HepG2 (cell line): Measurements from ENCODE around the gene MTREX. TPM values are rescaled to one million over a fixed set of nuclear protein-coding genes. Genes with fewer than 3 reads are reported as not detected.

ENCODE experiments used
- ATAC-seq: fragments of 200-7000 bp; cut with Tn5 transposase; 3 replicates; pipeline ENCODE4 v1.9.1; 2020; ENCODE audit warnings: mild to moderate bottlenecking, moderate library complexity
- BruUV-seq: library from RNA; stranded (reverse); fragments of 400-500 nt; replicated peaks from 2 replicates; lab custom pipeline; 2021; lab: Mats Ljungman, UMichigan
- CTCF ChIA-PET: fragments of 300-600 bp; formaldehyde crosslinking; extraction: SDS; loops from one replicate; lab custom pipeline; 2021; ENCODE audit warnings: low total read pairs, inconsistent platforms, low intra/inter-chr PET ratio; lab: Yijun Ruan, JAX
- POLR2A ChIA-PET: fragments of 350-600 bp; sonication (Branson Sonifier 250); formaldehyde crosslinking; loops from one replicate; lab custom pipeline; 2020; ENCODE audit warnings: antibody characterized with exemption, inconsistent platforms; lab: Yijun Ruan, JAX
- DNase-seq: peaks from one replicate; pipeline ENCODE4 v3.0.0-alpha.2; 2015; ENCODE audit warnings: low spot score
- FAIRE-seq: peaks from 3 replicates; lab custom pipeline; 2011; peaks lifted over from hg19 to GRCh38; lab: Jason Lieb, UNC
- H2AFZ ChIP-seq: one replicate; pipeline ENCODE4 v1.6.1; 2011; ENCODE audit warnings: low read length, inconsistent platforms
- H3K27ac ChIP-seq: fragments of 300-600 bp; 3 replicates; pipeline ENCODE4 v1.8.0; 2011; ENCODE audit warnings: mixed run types, mild to moderate bottlenecking, mixed read lengths, low read length, inconsistent platforms; ENCODE audit not compliant: insufficient read depth; ENCODE audit errors: extremely low read length
- H3K27me3 ChIP-seq, 2 experiments: fragments of 200-600 bp in 1 of 2; 2 replicates in 1 of 2; 3 replicates in 1 of 2; pipeline versions ENCODE4 v1.6.0 to v1.8.0; 2011; ENCODE audit warnings: low read length in 2 of 2, mild to moderate bottlenecking in 2 of 2, moderate library complexity in 2 of 2, inconsistent platforms in 1 of 2; ENCODE audit not compliant: insufficient read depth in 2 of 2, control insufficient read depth in 1 of 2
- H3K36me3 ChIP-seq, 2 experiments: fragments of 200-600 bp in 1 of 2; replicated peaks in 1 of 2; 2 replicates in 1 of 2; 3 replicates in 1 of 2; pipeline versions ENCODE4 v1.5.1 to v1.8.0; 2011; ENCODE audit warnings: low read length in 2 of 2, inconsistent platforms in 1 of 2; ENCODE audit not compliant: insufficient read depth in 2 of 2, control insufficient read depth in 1 of 2
- H3K4me1 ChIP-seq: 2 replicates; pipeline ENCODE4 v1.5.1; 2012; ENCODE audit warnings: low read length, inconsistent platforms; ENCODE audit not compliant: insufficient read depth
- H3K4me2 ChIP-seq: 2 replicates; pipeline ENCODE4 v1.6.0; 2011; ENCODE audit warnings: low read depth, low read length, inconsistent platforms
- H3K4me3 ChIP-seq, 3 experiments: fragments of 200-600 bp in 1 of 3; sonication (generic), shearing (Covaris generic) in 1 of 3; replicated peaks in 1 of 3; 2 replicates each; pipeline ENCODE4 v1.5.1; 2011 to 2016; ENCODE audit warnings: low read length in 3 of 3, inconsistent platforms in 2 of 3, low read depth in 2 of 3, mild to moderate bottlenecking in 2 of 3, control low read depth in 1 of 3, mixed read lengths in 1 of 3; ENCODE audit not compliant: insufficient read depth in 1 of 3
- H3K79me2 ChIP-seq: one replicate; pipeline ENCODE4 v1.6.1; 2011; ENCODE audit warnings: low read length, inconsistent platforms; ENCODE audit not compliant: insufficient read depth
- H3K9ac ChIP-seq: 2 replicates; pipeline ENCODE4 v1.6.0; 2011; ENCODE audit warnings: mild to moderate bottlenecking, low read depth, low read length, inconsistent platforms; ENCODE audit not compliant: insufficient read depth
- H3K9me3 ChIP-seq: 2 replicates; pipeline ENCODE4 v1.5.1; 2012; ENCODE audit warnings: mild to moderate bottlenecking, low read length
- H4K20me1 ChIP-seq: 2 replicates; pipeline ENCODE4 v1.6.0; 2011; ENCODE audit warnings: inconsistent platforms, mild to moderate bottlenecking, low read length, moderate library complexity; ENCODE audit not compliant: insufficient read depth
- CREM ChIP-seq, 2 experiments: sonication (generic) in 1 of 2; formaldehyde crosslinking in 1 of 2; IDR thresholded peaks; 2 replicates each; pipeline versions ENCODE4 v1.4.0 to v1.6.1; 2016 to 2020; ENCODE audit warnings: antibody characterized with exemption in 1 of 2, mild to moderate bottlenecking in 1 of 2, missing genetic modification reagents in 1 of 2
- DR1 ChIP-seq: sonication (generic); formaldehyde crosslinking; IDR thresholded peaks from 2 replicates; pipeline ENCODE4 v1.8.0; 2021; ENCODE audit warnings: mild to moderate bottlenecking, missing genetic modification reagents, inconsistent platforms
- HNRNPH1 ChIP-seq: fragments of 200-400 bp; formaldehyde crosslinking; optimal IDR thresholded peaks from 2 replicates; pipeline ENCODE3; 2017; ENCODE audit warnings: mild to moderate bottlenecking, low read depth, low read length
- MAF1 ChIP-seq: sonication (generic); formaldehyde crosslinking; IDR thresholded peaks from 2 replicates; pipeline ENCODE4 v1.5.0; 2020; ENCODE audit warnings: missing genetic modification reagents, borderline replicate concordance
- MBNL3 ChIP-seq: fragments of 250-450 bp; sonication (Bioruptor Pico); conservative IDR thresholded peaks from 2 replicates; pipeline ENCODE4 v1.8.0; 2022; ENCODE audit warnings: mild to moderate bottlenecking, inconsistent platforms
- NR2F2 ChIP-seq: IDR thresholded peaks from 2 replicates; pipeline ENCODE4 v1.6.1; 2012; ENCODE audit warnings: low read depth, inconsistent platforms, borderline replicate concordance
- NRL ChIP-seq: sonication (generic); formaldehyde crosslinking; IDR thresholded peaks from 2 replicates; pipeline ENCODE4 v1.5.0; 2020; ENCODE audit warnings: missing genetic modification reagents, mild to moderate bottlenecking, moderate library complexity, borderline replicate concordance
- RBM39 ChIP-seq: fragments of 200-400 bp; formaldehyde crosslinking; IDR thresholded peaks from one replicate; pipeline ENCODE4 v1.6.1; 2018; ENCODE audit warnings: antibody characterized with exemption, mild to moderate bottlenecking, low read depth, low read length; ENCODE audit not compliant: poor library complexity, severe bottlenecking
- TAF1 ChIP-seq: sonication (generic); formaldehyde crosslinking; IDR thresholded peaks from 2 replicates; pipeline ENCODE4 v1.4.0; 2020; ENCODE audit warnings: missing genetic modification reagents
- ZNF24 ChIP-seq: fragments of 450-650 bp; IDR thresholded peaks from 2 replicates; pipeline ENCODE4 v1.6.1; 2017; ENCODE audit warnings: antibody characterized with exemption, mild to moderate bottlenecking
- WGBS: methylation state at CpG from one replicate; pipeline ENCODE4 v1.1.6; 2017; ENCODE audit warnings: low lambda C conversion rate; 5-methylcytosine and 5-hydroxymethylcytosine counted together
- in situ Hi-C: cut with HindIII; loops from 2 replicates; pipeline ENCODE4 v1.10.0; 2017; ENCODE audit warnings: low pct_unique_long_range_greater_than_20kb; ENCODE audit not compliant: extremely low pct_ligation_motif_present
- intact Hi-C: fragments of 100-400 bp; cut with micrococcal nuclease; formaldehyde crosslinking; loops from one replicate; pipeline ENCODE4 v1.10.0; 2022; ENCODE audit not compliant: unreplicated experiment
- polyA plus RNA-seq, 8 experiments: library from polyadenylated mRNA; depleted of rRNA in 3 of 8; stranded (reverse) in 7 of 8; unstranded in 1 of 8; fragments of >200 nt; fragmentation: Illumina TruSeq in 4 of 8; extraction: Trizol in 4 of 8; gene quantifications; 2 replicates each; pipeline versions ENCODE4 v1.2.1 to v1.2.3, GENCODE V29; 2011 to 2016; ENCODE audit warnings: low read depth in 4 of 8, missing spikeins in 1 of 8, mixed read lengths in 1 of 8; ENCODE audit not compliant: insufficient read depth in 1 of 8
- total RNA-seq, 5 experiments: library from RNA; depleted of rRNA; stranded (reverse); fragments of >200 nt; fragmentation: Illumina TruSeq; extraction: Trizol; gene quantifications; 2 replicates each; pipeline ENCODE4 v1.2.3, GENCODE V29; 2016; ENCODE audit warnings: low read depth in 1 of 5

MTREX gene
- total and polyA plus RNA-seq, 2 of the 13 experiments (the other 11 are each of a cell fraction or from before 2014, with no cell fraction given): 16.4 to 91.5 TPM

- BruUV-seq: no TSS peak
- TF ChIP-seq MBNL3 (no peak), NRL (CRISPR knock-in tag) (no peak), ZNF24 (no peak)
- peaks cover 2 to 37% of the 10 kb centered on the region in 2 experiments for H3K36me3 ChIP-seq
- no peak overlapping the region for H2AFZ ChIP-seq
- FAIRE-seq (no peak), ATAC-seq (no peak), DNase-seq (no peak)
- no peaks in the 10 kb centered on the region for H3K9me3 ChIP-seq
- 95% methylated on average over 4 of the region's 4 CpGs for WGBS
- no peaks in the 10 kb centered on the region for H3K79me2 ChIP-seq
- H3K4me1 ChIP-seq: peaks cover 11% of the 10 kb centered on the region
- in situ Hi-C loops: no loop called here
- H3K27ac ChIP-seq: no peak overlapping the region
- ChIA-PET CTCF (no interaction called here), POLR2A (no interaction called here)
- no peak overlapping the region for H3K4me3 ChIP-seq
- intact Hi-C loops: no loop called here
- no peak overlapping the region for H3K9ac ChIP-seq
- H3K27me3 ChIP-seq: no peaks in the 10 kb centered on the region
- H3K4me2 ChIP-seq: no peak overlapping the region
- H4K20me1 ChIP-seq: no peaks in the 10 kb centered on the region
Measured at GRCh38 chr5:55364537-55365055, 56.8 kb downstream of the MTREX start.

DNA sequence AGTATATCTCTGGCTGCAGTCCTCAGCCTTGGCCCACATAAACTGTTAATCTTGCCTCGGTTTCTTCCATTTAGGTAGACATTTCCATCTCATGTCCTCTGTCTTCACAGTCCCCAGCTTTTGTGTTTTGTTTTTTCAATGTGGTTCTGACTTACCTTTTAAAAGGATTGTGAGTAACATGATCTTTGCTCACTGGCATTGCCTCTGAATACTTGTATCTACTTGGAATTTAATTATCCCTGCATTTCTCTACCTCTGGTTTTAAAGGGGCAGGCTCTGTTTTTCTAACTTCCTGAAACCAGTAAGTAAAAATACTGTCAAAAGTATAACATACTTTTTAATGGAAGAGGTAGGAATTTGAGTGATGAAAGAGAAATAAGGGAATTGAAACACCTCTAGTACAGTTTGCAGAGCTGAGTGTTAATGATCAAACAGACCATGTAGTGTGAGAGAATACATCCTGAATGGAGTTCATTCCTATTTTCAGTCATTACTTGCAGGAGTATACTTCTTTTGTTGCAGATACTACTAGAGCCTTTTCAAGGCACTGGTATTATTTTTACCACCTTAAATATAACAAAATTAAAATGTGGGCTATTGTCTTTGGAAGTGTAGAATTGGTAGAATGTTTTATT, 62.6 kb downstream of the MTREX start:
- Histone ChIP-seq H3K4me2 (no peak overlapping the region), H3K79me2 (no peaks in the 10 kb centered on the region), H2AFZ (no peak overlapping the region), H3K27me3 (no peaks in the 10 kb centered on the region), H4K20me1 (no peaks in the 10 kb centered on the region; the same call in 1 of the 2 replicates), H3K9ac (no peak overlapping the region), H3K36me3 (peaks cover 6 to 53% of the 10 kb centered on the region in 2 experiments; a peak in 4 of 5 replicates), H3K27ac (no peak overlapping the region), H3K4me1 (no peaks in the 10 kb centered on the region), H3K4me3 (no peak overlapping the region), H3K9me3 (no peaks in the 10 kb centered on the region; the same call in 1 of the 2 replicates)
- no TSS peak for BruUV-seq
- FAIRE-seq (no peak), ATAC-seq (no peak), DNase-seq (no peak)
- WGBS: 100% methylated on average over 1 of the region's 1 CpG
- CTCF ChIA-PET: no interaction called here
- POLR2A ChIA-PET: no interaction called here
- TF ChIP-seq HNRNPH1 (no peak), TAF1 (CRISPR knock-in tag) (no peak), DR1 (CRISPR knock-in tag) (no peak), MAF1 (CRISPR knock-in tag) (no peak), NR2F2 (no peak), CREM (IDR thresholded peaks at IDR 0.05) (no peak), CREM (CRISPR knock-in tag; IDR thresholded peaks at IDR 0.05) (no peak), RBM39 (no peak)
- in situ Hi-C loops: no loop called here
- intact Hi-C loops: no loop called here
